ENCODE results near the gene LSS. TPM values are rescaled to one million over a fixed set of nuclear protein-coding genes. Genes with fewer than 3 reads are reported as not detected.
"Not testable (repeated sequence)": the region's sequence is repeated elsewhere in the genome, so short reads cannot be mapped to it uniquely, and the experiment has no call there.

Gene LSS
- total RNA-seq, 4 donors from 2014 or later: 55.5 to 131 (median 115) TPM

GRCh38 chr21:46227811-46228344 is 696 bp downstream of the LSS start:
- Histone ChIP-seq H3K9me3 (no peaks in the 10 kb centered on the region), H3K27me3 (no peaks in the 10 kb centered on the region), H3K36me3 (peaks cover 0 to 24% (median under 1%) of the 10 kb centered on the region in 3 donors), H3K27ac (peak overlapping the region; percentile 83 to 96 (median 94)), H3K4me1 (peaks cover 20 to 54% (median 28%) of the 10 kb centered on the region in 3 donors), H3K4me3 (peak overlapping the region; percentile 67 to 98 (median 75))
- intact Hi-C loops (cut with DNase I): loop anchor here (10.0 kb wide), 1 partner anchor 97 kb away; the partner anchor contains the start of genes C21orf58 and PCNT
- no peak for TF ChIP-seq POLR2A (IDR thresholded peaks at IDR 0.05)
- no peak for TF ChIP-seq CTCF (IDR thresholded peaks at IDR 0.05)
- WGBS, 2 donors: 1% methylated on average over 19 of the region's 20 CpGs
- no peak for DNase-seq

- Histone ChIP-seq H3K27me3 (no peaks in the 10 kb centered on the region), H3K9me3 (no peaks in the 10 kb centered on the region), H3K4me3 (peak overlapping the region; percentile 67 to 98 (median 75)), H3K27ac (peak overlapping the region; percentile 83 to 96 (median 94)), H3K36me3 (peaks cover 0 to 24% (median 5%) of the 10 kb centered on the region in 3 donors), H3K4me1 (peaks cover 20 to 54% (median 28%) of the 10 kb centered on the region in 3 donors)
- DNase-seq: no peak
- 23 to 35% methylated on average over 3 to 4 of the region's 4 CpGs for WGBS, 2 donors
- intact Hi-C loops (cut with DNase I): loop anchor here (10.0 kb wide), 1 partner anchor 98 kb away; the partner anchor contains the start of genes C21orf58 and PCNT
- TF ChIP-seq POLR2A (IDR thresholded peaks at IDR 0.05) (peak in 1 of 4 donors; percentile 41), CTCF (IDR thresholded peaks at IDR 0.05) (no peak)
Measured at GRCh38 chr21:46226920-46227599, 1.5 kb downstream of the LSS start.

GRCh38 chr21:46226146-46226545 is 2.4 kb downstream of the LSS start:
- Histone ChIP-seq H3K36me3 (peaks cover 5 to 28% (median 5%) of the 10 kb centered on the region in 3 donors), H3K4me1 (peaks cover 20 to 54% (median 28%) of the 10 kb centered on the region in 3 donors), H3K9me3 (no peaks in the 10 kb centered on the region), H3K27me3 (no peaks in the 10 kb centered on the region), H3K4me3 (peak overlapping the region in 1 of 4 donors; percentile 98), H3K27ac (peak overlapping the region; percentile 32 to 96 (median 88))
- WGBS, 2 donors: 67 to 71% methylated on average over 1 of the region's 1 CpG
- no peak for DNase-seq
- intact Hi-C loops (cut with DNase I): loop anchor here (10.0 kb wide), 1 partner anchor 99 kb away; the partner anchor contains the start of genes C21orf58 and PCNT
- no peak for TF ChIP-seq CTCF (IDR thresholded peaks at IDR 0.05)
- TF ChIP-seq POLR2A (IDR thresholded peaks at IDR 0.05): no peak

- H3K27me3 ChIP-seq, H3K27ac ChIP-seq, H3K9me3 ChIP-seq, DNase-seq, H3K4me3 ChIP-seq: not testable (repeated sequence)
- 90 to 93% methylated on average over 14 to 18 of the region's 18 CpGs for WGBS, 2 donors
- Histone ChIP-seq H3K4me1 (peaks cover 12 to 39% (median 21%) of the 10 kb centered on the region in 3 donors), H3K36me3 (peaks cover 5 to 52% (median 28%) of the 10 kb centered on the region in 3 donors)
- intact Hi-C loops (cut with DNase I): loop anchor here (10.0 kb wide), 1 partner anchor 101 kb away; the partner anchor contains the start of genes C21orf58 and PCNT
Measured at GRCh38 chr21:46223661-46224060, 4.9 kb downstream of the LSS start.

GRCh38 chr21:46223217-46223616 is 5.4 kb downstream of the LSS start:
- Histone ChIP-seq H3K36me3 (peaks cover 5 to 57% (median 28%) of the 10 kb centered on the region in 3 donors), H3K27ac (no peak overlapping the region), H3K4me3 (no peak overlapping the region), H3K4me1 (peaks cover 12 to 39% (median 21%) of the 10 kb centered on the region in 3 donors), H3K9me3 (no peaks in the 10 kb centered on the region), H3K27me3 (no peaks in the 10 kb centered on the region)
- WGBS, 2 donors: 74 to 94% methylated on average over 6 to 7 of the region's 7 CpGs
- intact Hi-C loops (cut with DNase I): loop anchor here (10.0 kb wide), 1 partner anchor 102 kb away; the partner anchor contains the start of genes C21orf58 and PCNT
- TF ChIP-seq CTCF (IDR thresholded peaks at IDR 0.05) (no peak), POLR2A (IDR thresholded peaks at IDR 0.05) (no peak)
- no peak for DNase-seq
